GM18517 (cell line): ENCODE data around the gene UBA7.
"Not testable (repeated sequence)": the region's sequence is repeated elsewhere in the genome, so short reads cannot be mapped to it uniquely, and the experiment has no call there.

Experiments used
- ATAC-seq: cut with Tn5 transposase; IDR thresholded peaks from one replicate; pipeline ENCODE4 v1.9.1; 2021; ENCODE audit warnings: mild to moderate bottlenecking, moderate library complexity; ENCODE audit not compliant: unreplicated experiment

Gene UBA7

GRCh38 chr3:49786357-49787181 lies 27.2 kb downstream of the UBA7 start, which contains the start of gene IP6K1:
TSS of gene IP6K1 (minus strand) at chr3:49786542. CDS start at chr3:49748040, 38,502 bp downstream.
- peak; percentile 99 for ATAC-seq

GRCh38 chr3:49785565-49786356 lies 28.0 kb downstream of the UBA7 start:
- ATAC-seq = peak; percentile 29

DNA sequence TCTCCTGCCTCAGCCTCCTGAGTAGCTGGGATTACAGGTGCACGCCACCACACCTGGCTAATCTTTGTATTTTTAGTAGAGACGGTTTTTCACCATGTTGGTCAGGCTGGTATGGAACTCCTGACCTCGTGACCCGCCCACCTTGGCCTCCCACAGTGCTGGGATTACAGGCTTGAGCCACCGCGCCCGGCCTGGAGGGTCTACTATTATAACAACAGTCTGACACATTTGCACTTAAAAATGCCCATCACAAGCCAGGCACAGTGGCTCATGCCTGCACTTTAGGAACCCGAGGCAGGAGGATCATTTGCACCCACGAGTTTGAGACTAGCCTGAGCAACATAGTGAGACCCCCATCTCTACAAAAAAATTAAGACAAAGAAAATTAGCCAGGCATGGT lies 31.5 kb downstream of the UBA7 start:
- ATAC-seq = not testable (repeated sequence)

GRCh38 chr3:49781415-49782199 lies 32.1 kb downstream of the UBA7 start:
- no peak for ATAC-seq

GRCh38 chr3:49780975-49781365 lies 32.8 kb downstream of the UBA7 start:
- ATAC-seq = not testable (repeated sequence)

- no peak for ATAC-seq
Observed at GRCh38 chr3:49780080-49780974, 33.4 kb downstream of the UBA7 start.

- no peak for ATAC-seq
Observed at GRCh38 chr3:49779358-49780079, 34.2 kb downstream of the UBA7 start.

- not testable (repeated sequence) for ATAC-seq
Observed at GRCh38 chr3:49776101-49776500, 37.7 kb downstream of the UBA7 start.

GRCh38 chr3:49775538-49775937 lies 38.2 kb downstream of the UBA7 start:
- no peak for ATAC-seq

DNA sequence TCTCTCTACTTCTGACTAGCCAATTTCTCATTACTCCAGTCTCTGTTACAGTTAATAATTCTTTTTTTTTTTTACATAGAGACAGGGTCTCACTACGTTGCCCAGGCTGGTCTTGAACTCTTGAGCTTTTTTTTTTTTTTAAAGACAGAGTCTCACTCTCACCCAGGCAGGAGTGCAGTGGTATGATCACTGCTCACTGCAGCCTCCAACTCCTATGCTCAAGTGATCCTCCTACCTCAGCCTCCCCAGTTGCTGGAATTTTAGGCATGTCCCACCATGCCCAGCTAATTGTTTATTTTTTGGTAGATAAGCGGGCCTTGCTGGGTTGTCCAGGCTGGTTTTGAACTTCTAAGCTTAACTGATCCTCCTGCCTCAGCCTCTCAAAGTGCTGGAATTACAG lies 41.0 kb downstream of the UBA7 start:
- no peak for ATAC-seq

DNA sequence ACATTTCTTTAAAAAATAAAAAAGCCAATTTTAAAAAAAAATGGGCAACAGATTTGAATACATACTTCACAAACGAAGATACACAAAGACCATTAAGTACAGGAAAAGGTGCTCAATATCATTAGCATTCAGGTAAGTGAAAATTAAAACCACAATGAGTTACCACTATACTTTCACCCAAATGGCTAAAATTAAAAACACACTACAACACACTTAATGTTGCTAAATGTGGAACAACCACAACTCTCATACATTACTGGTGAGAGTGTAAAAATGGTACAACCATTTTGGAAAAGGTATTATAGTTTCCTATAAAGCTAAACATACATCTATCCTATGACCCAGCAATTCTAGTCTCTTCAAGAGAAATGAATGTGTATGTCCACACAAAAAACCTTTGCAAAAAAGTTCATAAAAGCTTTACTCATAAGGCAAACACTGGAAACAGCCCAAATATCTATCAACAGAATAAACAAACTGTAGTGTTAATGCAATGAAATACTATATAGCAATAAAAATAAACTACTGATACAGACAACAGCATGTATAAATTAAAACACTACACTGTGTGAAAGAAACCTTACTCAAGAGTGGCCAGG lies 42.3 kb downstream of the UBA7 start:
- ATAC-seq = no peak

- no peak for ATAC-seq
Observed at GRCh38 chr3:49769926-49770325, 43.8 kb downstream of the UBA7 start.

DNA sequence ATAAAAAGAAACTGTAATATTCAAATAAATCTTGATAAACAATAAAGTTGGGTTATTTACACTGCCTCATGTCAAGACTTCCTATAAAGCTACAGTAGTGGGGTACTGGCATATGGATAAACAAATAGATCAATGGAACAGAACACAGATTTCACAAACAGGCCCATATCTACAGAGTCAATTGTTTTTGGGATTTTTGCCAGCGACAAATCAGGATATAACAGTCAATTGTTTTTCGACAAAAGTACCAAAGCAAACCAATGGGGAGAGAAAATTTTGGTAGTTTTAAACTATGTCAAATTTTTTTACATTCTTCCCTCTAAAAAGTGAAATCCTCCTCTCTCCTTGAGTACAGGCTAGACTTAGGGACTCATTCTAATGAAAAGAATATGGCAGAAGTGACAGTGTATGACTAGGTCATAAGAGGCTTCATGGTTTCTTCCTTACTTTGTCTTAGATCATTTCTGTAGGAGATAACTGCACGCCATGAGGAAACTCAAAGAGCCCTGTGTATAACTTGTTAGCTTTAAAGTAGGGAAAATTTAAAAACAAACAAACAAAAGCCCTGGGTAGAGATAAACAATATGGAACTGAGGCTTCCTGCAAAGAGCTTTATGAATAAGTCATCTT lies 44.4 kb downstream of the UBA7 start:
- no peak for ATAC-seq

- no peak for ATAC-seq
Observed at GRCh38 chr3:49763981-49764380, 49.8 kb downstream of the UBA7 start.

- ATAC-seq = no peak
Observed at GRCh38 chr3:49761661-49762060, 52.1 kb downstream of the UBA7 start.

- ATAC-seq = no peak
Observed at GRCh38 chr3:49759226-49759625, 54.5 kb downstream of the UBA7 start.

- ATAC-seq = no peak
Observed at GRCh38 chr3:49757197-49757596, 56.6 kb downstream of the UBA7 start.

DNA sequence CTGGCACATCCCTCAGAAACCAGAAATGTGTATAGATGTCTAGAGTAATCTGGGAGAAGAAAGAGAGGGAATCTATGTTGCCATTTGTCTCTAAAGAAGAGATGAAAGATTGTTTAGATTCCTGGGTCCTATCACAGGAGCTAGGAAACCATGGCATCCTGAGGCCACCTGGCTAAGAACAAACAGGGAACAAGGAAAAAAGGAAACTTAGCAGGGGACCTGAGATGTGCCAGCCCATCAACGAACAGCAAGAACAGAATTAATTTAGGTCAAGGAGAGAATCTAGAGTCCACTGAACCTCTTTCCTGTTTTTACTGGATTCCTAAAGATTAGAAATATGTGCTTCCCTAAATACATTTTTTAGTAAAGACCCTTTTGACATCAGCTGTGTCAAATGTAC lies 57.7 kb downstream of the UBA7 start:
- ATAC-seq = no peak
